A673 (cell line): ENCODE results near the gene MYL3. TPM values are rescaled to one million over a fixed set of nuclear protein-coding genes. Genes with fewer than 3 reads are reported as not detected.

Experiments used
- BruUV-seq: library from RNA; stranded (reverse); fragments of 400-500 nt; replicated peaks from 2 replicates; lab custom pipeline; 2021; lab: Mats Ljungman, UMichigan
- CTCF ChIA-PET: fragments of 300-600 bp; sonication (Branson Sonifier 250); formaldehyde crosslinking; loops from one replicate; lab custom pipeline; 2022; ENCODE audit warnings: antibody characterized with exemption; lab: Charles Lee
- POLR2A ChIA-PET: fragments of 300-600 bp; sonication (Branson Sonifier 250); formaldehyde crosslinking; loops from one replicate; lab custom pipeline; 2022; ENCODE audit warnings: antibody characterized with exemption; ENCODE audit not compliant: low non-redundant PET; lab: Charles Lee
- DNase-seq: peaks from one replicate; pipeline ENCODE4 v3.0.0-alpha.2; 2015; ENCODE audit warnings: low spot score
- H3K27ac ChIP-seq: fragments of 200-600 bp; sonication (generic); 2 replicates; pipeline ENCODE4 v1.5.1; 2016; ENCODE audit warnings: mixed run types, low read depth, mild to moderate bottlenecking, mixed read lengths, antibody characterized with exemption, low read length; ENCODE audit not compliant: poor library complexity, severe bottlenecking
- H3K27me3 ChIP-seq: fragments of 200-600 bp; sonication (generic); replicated peaks from 2 replicates; pipeline ENCODE4 v1.6.1; 2017; ENCODE audit warnings: mixed run types, low read depth, mild to moderate bottlenecking, mixed read lengths, antibody characterized with exemption, low read length; ENCODE audit not compliant: insufficient read depth, poor library complexity
- H3K36me3 ChIP-seq: fragments of 200-600 bp; sonication (generic); 2 replicates; pipeline ENCODE4 v1.6.1; 2016; ENCODE audit warnings: mixed run types, mild to moderate bottlenecking, mixed read lengths, antibody characterized with exemption, low read length; ENCODE audit not compliant: insufficient read depth, poor library complexity, severe bottlenecking
- H3K4me1 ChIP-seq: fragments of 200-600 bp; sonication (generic); 2 replicates; pipeline ENCODE4 v1.6.1; 2017; ENCODE audit warnings: mixed run types, mild to moderate bottlenecking, mixed read lengths, antibody characterized with exemption, low read length; ENCODE audit not compliant: insufficient read depth, poor library complexity, severe bottlenecking
- H3K4me3 ChIP-seq: fragments of 200-600 bp; sonication (generic); 2 replicates; pipeline ENCODE4 v1.5.1; 2016; ENCODE audit warnings: low read depth, mixed run types, mild to moderate bottlenecking, mixed read lengths, low read length; ENCODE audit not compliant: poor library complexity, severe bottlenecking
- H3K9me3 ChIP-seq: fragments of 200-600 bp; sonication (generic); 2 replicates; pipeline ENCODE4 v1.6.1; 2016; ENCODE audit warnings: mixed run types, low read depth, mild to moderate bottlenecking, mixed read lengths, antibody characterized with exemption, low read length; ENCODE audit not compliant: poor library complexity, severe bottlenecking
- EZH2 ChIP-seq: fragments of 200-600 bp; sonication (generic); IDR thresholded peaks from 2 replicates; pipeline ENCODE4 v1.6.1; 2017; ENCODE audit warnings: borderline replicate concordance, low read depth, mild to moderate bottlenecking, mixed read lengths, antibody characterized with exemption, low read length; ENCODE audit not compliant: poor library complexity, severe bottlenecking
- intact Hi-C: fragments of 100-400 bp; cut with micrococcal nuclease; formaldehyde crosslinking; loops from one replicate; pipeline ENCODE4 v1.10.0; 2022; ENCODE audit not compliant: unreplicated experiment
- total RNA-seq: library from RNA; stranded (reverse); gene quantifications from 2 replicates; pipeline ENCODE4 v1.2.3, GENCODE V29; 2021
- TF ChIP-seq, protein P1 (sequence below): fragments of 300-800, 200-600 bp; sonication (generic); conservative IDR thresholded peaks from 2 replicates; pipeline ENCODE4 v1.5.1; 2017; ENCODE audit warnings: low read depth, mild to moderate bottlenecking, antibody characterized with exemption, low read length, moderate library complexity, mixed read lengths

The MYL3 gene
- total RNA-seq, 1 experiment from 2014 or later: not detected

DNA sequence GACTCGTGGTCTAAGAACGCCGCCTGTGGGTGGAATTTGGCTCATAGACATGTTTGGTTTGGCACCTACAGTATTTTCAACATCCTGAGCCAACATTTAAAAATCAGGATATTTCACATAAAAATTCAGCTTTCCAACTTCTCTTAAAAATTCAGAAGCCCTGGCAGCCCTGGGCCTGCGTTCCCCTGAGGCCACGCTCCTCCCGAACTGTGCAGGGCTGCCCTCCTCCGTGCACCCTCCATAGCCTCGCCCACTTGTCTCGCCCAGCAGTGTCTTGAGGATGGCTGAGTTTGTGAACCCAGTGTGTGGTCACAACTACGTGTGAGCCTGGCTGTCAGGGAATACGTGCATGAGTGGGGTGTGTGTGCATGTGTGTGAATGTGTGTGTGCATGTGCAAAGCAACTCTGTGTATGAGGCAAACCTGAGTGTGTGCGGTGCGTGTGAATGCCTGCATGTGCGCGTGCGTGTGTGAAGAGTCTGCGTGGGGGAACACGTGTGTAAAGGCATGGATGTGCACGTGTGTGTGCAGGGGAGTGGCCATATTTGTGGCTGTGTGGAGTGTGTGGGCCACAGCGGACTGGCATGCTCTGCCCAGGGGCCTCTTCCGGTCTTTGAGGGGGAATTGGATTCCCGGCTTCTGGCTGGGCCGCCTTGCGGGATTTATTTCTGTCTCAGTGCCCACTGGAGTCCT, 45.2 kb upstream of the MYL3 start:
- intact Hi-C loops: loop anchor here (5.0 kb wide), 1 partner anchor 41 kb away; no protein-coding TSS in a partner anchor
- BruUV-seq: no TSS peak
- POLR2A ChIA-PET: no interaction called here

GRCh38 chr3:46907960-46908293, 44.7 kb upstream of the MYL3 start:
- H3K27ac ChIP-seq: no peak overlapping the region
- CTCF ChIA-PET: no interaction called here
- POLR2A ChIA-PET: no interaction called here
- no TSS peak for BruUV-seq
- H3K4me3 ChIP-seq: no peak overlapping the region
- DNase-seq: no peak
- H3K9me3 ChIP-seq: no peaks in the 10 kb centered on the region
- intact Hi-C loops: loop anchor here (5.0 kb wide), 1 partner anchor 41 kb away; no protein-coding TSS in a partner anchor
- no peaks in the 10 kb centered on the region for H3K27me3 ChIP-seq
- H3K4me1 ChIP-seq: peaks cover 3% of the 10 kb centered on the region
- no peaks in the 10 kb centered on the region for H3K36me3 ChIP-seq
- no peak for TF ChIP-seq EZH2
- TF ChIP-seq, protein P1, sequence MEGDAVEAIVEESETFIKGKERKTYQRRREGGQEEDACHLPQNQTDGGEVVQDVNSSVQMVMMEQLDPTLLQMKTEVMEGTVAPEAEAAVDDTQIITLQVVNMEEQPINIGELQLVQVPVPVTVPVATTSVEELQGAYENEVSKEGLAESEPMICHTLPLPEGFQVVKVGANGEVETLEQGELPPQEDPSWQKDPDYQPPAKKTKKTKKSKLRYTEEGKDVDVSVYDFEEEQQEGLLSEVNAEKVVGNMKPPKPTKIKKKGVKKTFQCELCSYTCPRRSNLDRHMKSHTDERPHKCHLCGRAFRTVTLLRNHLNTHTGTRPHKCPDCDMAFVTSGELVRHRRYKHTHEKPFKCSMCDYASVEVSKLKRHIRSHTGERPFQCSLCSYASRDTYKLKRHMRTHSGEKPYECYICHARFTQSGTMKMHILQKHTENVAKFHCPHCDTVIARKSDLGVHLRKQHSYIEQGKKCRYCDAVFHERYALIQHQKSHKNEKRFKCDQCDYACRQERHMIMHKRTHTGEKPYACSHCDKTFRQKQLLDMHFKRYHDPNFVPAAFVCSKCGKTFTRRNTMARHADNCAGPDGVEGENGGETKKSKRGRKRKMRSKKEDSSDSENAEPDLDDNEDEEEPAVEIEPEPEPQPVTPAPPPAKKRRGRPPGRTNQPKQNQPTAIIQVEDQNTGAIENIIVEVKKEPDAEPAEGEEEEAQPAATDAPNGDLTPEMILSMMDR: no peak

More for the DNA sequence above, 45.2 kb upstream of the MYL3 start:
- H3K4me3 ChIP-seq: no peak overlapping the region
- H3K27me3 ChIP-seq: no peaks in the 10 kb centered on the region
- no peaks in the 10 kb centered on the region for H3K36me3 ChIP-seq
- no peaks in the 10 kb centered on the region for H3K9me3 ChIP-seq
- H3K4me1 ChIP-seq: peaks cover 3% of the 10 kb centered on the region
- TF ChIP-seq, protein P1: no peak
- no peak for TF ChIP-seq EZH2
- CTCF ChIA-PET: no interaction called here
- no peak for DNase-seq
- H3K27ac ChIP-seq: no peak overlapping the region

DNA sequence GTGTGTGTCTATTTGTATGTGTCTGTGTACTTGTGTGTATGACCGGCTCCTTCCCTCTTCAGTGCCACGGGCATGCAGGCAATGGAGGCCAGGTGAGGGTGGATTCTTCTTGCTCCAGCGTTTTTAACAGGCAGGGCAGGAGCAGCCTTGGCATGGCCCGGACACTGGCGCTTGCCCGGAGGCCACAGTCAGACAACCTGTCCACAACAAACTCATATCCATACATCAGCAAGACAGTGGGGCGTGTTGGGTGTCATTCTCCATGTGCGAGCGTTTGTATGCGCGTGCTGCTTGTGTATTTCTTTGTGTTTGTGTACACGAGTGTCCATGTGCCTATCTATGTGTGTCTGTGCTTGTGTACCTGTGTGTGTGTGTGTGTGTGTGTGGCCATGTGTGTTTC, 44.0 kb upstream of the MYL3 start:
- Histone ChIP-seq H3K4me1 (peaks cover 3% of the 10 kb centered on the region), H3K36me3 (no peaks in the 10 kb centered on the region), H3K4me3 (no peak overlapping the region), H3K9me3 (no peaks in the 10 kb centered on the region), H3K27me3 (no peaks in the 10 kb centered on the region), H3K27ac (no peak overlapping the region)
- intact Hi-C loops: loop anchor here (5.0 kb wide), 1 partner anchor 40 kb away; no protein-coding TSS in a partner anchor
- DNase-seq: no peak
- no peak for TF ChIP-seq EZH2
- TF ChIP-seq, protein P1: no peak
- ChIA-PET POLR2A (no interaction called here), CTCF (no interaction called here)
- no TSS peak for BruUV-seq
